ENCODE data around the gene EML1.

- TF ChIP-seq, protein P1, sequence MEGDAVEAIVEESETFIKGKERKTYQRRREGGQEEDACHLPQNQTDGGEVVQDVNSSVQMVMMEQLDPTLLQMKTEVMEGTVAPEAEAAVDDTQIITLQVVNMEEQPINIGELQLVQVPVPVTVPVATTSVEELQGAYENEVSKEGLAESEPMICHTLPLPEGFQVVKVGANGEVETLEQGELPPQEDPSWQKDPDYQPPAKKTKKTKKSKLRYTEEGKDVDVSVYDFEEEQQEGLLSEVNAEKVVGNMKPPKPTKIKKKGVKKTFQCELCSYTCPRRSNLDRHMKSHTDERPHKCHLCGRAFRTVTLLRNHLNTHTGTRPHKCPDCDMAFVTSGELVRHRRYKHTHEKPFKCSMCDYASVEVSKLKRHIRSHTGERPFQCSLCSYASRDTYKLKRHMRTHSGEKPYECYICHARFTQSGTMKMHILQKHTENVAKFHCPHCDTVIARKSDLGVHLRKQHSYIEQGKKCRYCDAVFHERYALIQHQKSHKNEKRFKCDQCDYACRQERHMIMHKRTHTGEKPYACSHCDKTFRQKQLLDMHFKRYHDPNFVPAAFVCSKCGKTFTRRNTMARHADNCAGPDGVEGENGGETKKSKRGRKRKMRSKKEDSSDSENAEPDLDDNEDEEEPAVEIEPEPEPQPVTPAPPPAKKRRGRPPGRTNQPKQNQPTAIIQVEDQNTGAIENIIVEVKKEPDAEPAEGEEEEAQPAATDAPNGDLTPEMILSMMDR (IDR thresholded peaks at IDR 0.05; ENCODE audit: insufficient read depth, low read length): no peak
- TF ChIP-seq POLR2AphosphoS5 (IDR thresholded peaks at IDR 0.05; ENCODE audit: low read depth) (no peak), SPI1 (IDR thresholded peaks at IDR 0.05; ENCODE audit: borderline replicate concordance, low read depth) (no peak), REST (IDR thresholded peaks at IDR 0.05; ENCODE audit: insufficient replicate concordance, low read depth) (no peak), GABPA (IDR thresholded peaks at IDR 0.05; ENCODE audit: low read depth) (no peak)
These were observed 190.8 kb downstream of the EML1 start for GRCh38 chr14:99984036-99984435.
